Peyer's patch (tissue), 4 donors: ENCODE measurements around the gene PAK6. TPM values are rescaled to one million over a fixed set of nuclear protein-coding genes. Genes with fewer than 3 reads are reported as not detected.

Experiments
- DNase-seq, 3 donors: peaks; one replicate each; pipeline ENCODE4 v3.0.0-alpha.2; 2017 to 2019
- H3K27ac ChIP-seq, 4 donors: fragments of 200-600 bp; sonication (generic); one replicate each; pipeline ENCODE4 v1.5.1; 2016 to 2019
- H3K27me3 ChIP-seq, 2 donors: fragments of 200-600 bp; sonication (generic); one replicate each; pipeline ENCODE4 v1.5.1; 2019
- H3K36me3 ChIP-seq, 3 donors: fragments of 200-600 bp; sonication (generic); one replicate each; pipeline ENCODE4 v1.5.1; 2016 to 2019
- H3K4me1 ChIP-seq, 4 donors: fragments of 200-600 bp; sonication (generic); one replicate each; pipeline ENCODE4 v1.5.1; 2016 to 2019
- H3K4me3 ChIP-seq, 4 donors: fragments of 200-600 bp; sonication (generic); 1 replicate in 3 of 4; 2 replicates in 1 of 4; pipeline ENCODE4 v1.5.1; 2016 to 2019; ENCODE audit warnings: mild to moderate bottlenecking in 1 of 4
- H3K9me3 ChIP-seq, 4 donors: fragments of 200-600 bp; sonication (generic); one replicate each; pipeline ENCODE4 v1.5.1; 2016 to 2019; ENCODE audit warnings: mild to moderate bottlenecking in 1 of 4
- CTCF ChIP-seq, 6 experiments: fragments of 450-650 bp in 4 of 6; fragments of 200-600 bp in 2 of 6; sonication (generic) in 1 of 6; IDR thresholded peaks; one replicate each; pipeline ENCODE4 v1.5.1; 2017 to 2019; ENCODE audit warnings: antibody characterized with exemption in 6 of 6, mild to moderate bottlenecking in 3 of 6, moderate library complexity in 1 of 6
- POLR2A ChIP-seq, 2 donors: fragments of 450-650 bp; IDR thresholded peaks; one replicate each; pipeline ENCODE4 v1.5.1; 2017; ENCODE audit warnings: antibody characterized with exemption in 2 of 2, mild to moderate bottlenecking in 2 of 2, moderate library complexity in 2 of 2
- total RNA-seq, 4 donors: library from RNA; depleted of rRNA; stranded (reverse); fragments of >200 nt; gene quantifications; one replicate each; pipeline ENCODE4 v1.1.0, GENCODE V29; 2016

The PAK6 gene
- total RNA-seq, 4 donors from 2014 or later: 3.3 to 4.7 TPM; not detected in 2

DNA sequence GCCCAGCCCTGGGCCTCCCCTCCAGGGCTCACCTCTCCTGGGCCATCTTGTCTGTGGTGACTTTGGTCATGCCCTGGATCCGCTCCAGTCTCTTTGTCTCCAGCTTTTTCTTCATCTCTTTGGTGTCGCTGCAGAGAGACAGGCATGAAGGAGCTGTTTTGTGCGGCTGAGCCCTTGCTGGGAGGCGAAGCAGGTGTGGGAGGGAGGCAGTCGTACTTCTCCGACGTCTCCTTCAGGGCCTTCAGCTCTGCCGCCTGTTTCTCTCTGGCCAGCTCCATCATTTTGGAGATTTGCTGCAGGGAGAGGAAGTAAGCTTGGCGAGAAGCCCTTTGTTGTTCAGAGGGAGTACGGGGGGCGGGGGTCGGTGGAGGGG is 51.7 kb downstream of the PAK6 start:
- no peak overlapping the region for H3K27ac ChIP-seq
- no peak for DNase-seq
- TF ChIP-seq CTCF (IDR thresholded peaks at IDR 0.05): no peak
- no peak for TF ChIP-seq POLR2A (IDR thresholded peaks at IDR 0.05)
- no peaks in the 10 kb centered on the region for H3K36me3 ChIP-seq
- peak overlapping the region in 2 of 4 donors; percentile 38 to 46 for H3K4me3 ChIP-seq
- no peaks in the 10 kb centered on the region for H3K27me3 ChIP-seq
- peaks cover 0 to 13% (median 0%) of the 10 kb centered on the region in 4 donors for H3K4me1 ChIP-seq
- H3K9me3 ChIP-seq: no peaks in the 10 kb centered on the region

DNA sequence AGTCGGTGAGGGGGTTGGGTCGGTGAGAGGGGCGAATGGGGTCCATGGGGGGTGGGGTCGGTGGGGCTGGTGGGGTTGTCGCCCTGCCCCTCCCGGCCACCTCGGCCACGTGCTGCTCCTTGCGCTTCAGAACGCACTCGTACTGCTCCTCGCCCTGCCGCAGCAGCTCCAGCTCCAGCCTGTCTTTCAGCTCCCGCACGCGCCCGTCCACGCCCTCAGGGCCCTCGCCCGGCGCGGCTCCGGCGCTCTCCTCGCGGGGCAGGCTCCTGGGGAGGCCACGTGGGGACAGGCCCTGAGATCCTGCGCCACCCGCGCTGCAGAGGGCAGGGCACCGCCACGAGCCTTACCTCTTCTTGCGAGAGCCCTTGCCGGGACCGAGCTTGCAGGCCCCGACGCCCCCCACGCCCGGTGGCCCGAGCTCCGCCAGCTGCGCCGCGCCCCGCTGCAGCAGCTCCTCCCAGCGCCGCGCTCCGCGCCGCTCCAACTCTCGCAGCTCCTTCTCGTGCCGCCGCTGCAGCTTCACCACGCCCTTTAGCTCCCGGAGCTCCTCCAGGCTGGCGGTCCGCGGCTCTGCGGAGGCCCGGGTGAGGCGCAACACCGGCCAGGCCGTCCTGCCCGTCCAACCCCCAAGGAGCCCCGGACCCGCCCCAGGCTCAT is 52.2 kb downstream of the PAK6 start:
- Histone ChIP-seq H3K27ac (no peak overlapping the region), H3K27me3 (no peaks in the 10 kb centered on the region), H3K4me1 (peaks cover 0 to 13% (median 0%) of the 10 kb centered on the region in 4 donors), H3K4me3 (peak overlapping the region in 2 of 4 donors; percentile 38 to 46), H3K9me3 (no peaks in the 10 kb centered on the region), H3K36me3 (no peaks in the 10 kb centered on the region)
- peak in 2 of 3 donors; percentile 63 to 77 for DNase-seq
- TF ChIP-seq CTCF (IDR thresholded peaks at IDR 0.05) (peak in 1 of 6 experiments; percentile 15), POLR2A (IDR thresholded peaks at IDR 0.05) (no peak)

- TF ChIP-seq POLR2A (IDR thresholded peaks at IDR 0.05) (no peak), CTCF (IDR thresholded peaks at IDR 0.05) (no peak)
These were observed 53.4 kb downstream of the PAK6 start for GRCh38 chr15:40292246-40292645.

DNA sequence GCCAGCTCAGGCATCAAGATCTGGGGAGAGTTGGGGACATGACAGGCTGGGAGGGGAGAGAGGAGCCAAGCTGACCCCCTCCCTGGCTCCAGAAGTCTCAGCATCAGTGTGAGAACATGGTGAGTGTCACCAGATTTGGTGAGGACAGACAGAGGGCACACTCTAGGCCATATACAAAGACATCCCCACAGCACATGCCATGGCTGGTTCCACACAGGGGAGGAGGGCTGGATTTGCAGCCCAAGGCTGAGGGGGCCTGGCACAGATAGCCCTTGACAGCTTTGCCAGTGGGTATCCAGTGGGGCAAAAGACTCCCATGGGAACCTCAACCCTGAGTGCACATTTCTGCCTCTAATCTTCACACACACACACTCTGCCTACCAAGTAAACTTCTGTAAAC is 54.1 kb downstream of the PAK6 start:
- Histone ChIP-seq H3K4me1 (peaks cover 0 to 13% (median 0%) of the 10 kb centered on the region in 4 donors), H3K27me3 (no peaks in the 10 kb centered on the region), H3K36me3 (no peaks in the 10 kb centered on the region), H3K9me3 (no peaks in the 10 kb centered on the region), H3K27ac (no peak overlapping the region), H3K4me3 (no peak overlapping the region)
- no peak for DNase-seq
- TF ChIP-seq POLR2A (IDR thresholded peaks at IDR 0.05) (no peak), CTCF (IDR thresholded peaks at IDR 0.05) (no peak)

More at GRCh38 chr15:40292246-40292645, 53.4 kb downstream of the PAK6 start:
- no peaks in the 10 kb centered on the region for H3K36me3 ChIP-seq
- H3K4me1 ChIP-seq: peaks cover 0 to 13% (median 0%) of the 10 kb centered on the region in 4 donors
- no peak for DNase-seq
- H3K27ac ChIP-seq: no peak overlapping the region
- H3K27me3 ChIP-seq: no peaks in the 10 kb centered on the region
- no peak overlapping the region for H3K4me3 ChIP-seq
- no peaks in the 10 kb centered on the region for H3K9me3 ChIP-seq

- no peaks in the 10 kb centered on the region for H3K27me3 ChIP-seq
- DNase-seq: no peak
- TF ChIP-seq CTCF (IDR thresholded peaks at IDR 0.05) (no peak), POLR2A (IDR thresholded peaks at IDR 0.05) (no peak)
- no peaks in the 10 kb centered on the region for H3K9me3 ChIP-seq
- H3K36me3 ChIP-seq: no peaks in the 10 kb centered on the region
- H3K4me3 ChIP-seq: no peak overlapping the region
- H3K27ac ChIP-seq: no peak overlapping the region
- H3K4me1 ChIP-seq: peaks cover 0 to 13% (median 0%) of the 10 kb centered on the region in 4 donors
These were observed 55.3 kb downstream of the PAK6 start for GRCh38 chr15:40293905-40294895.
